ENCODE results near the gene TRIP4.

Gene TRIP4

DNA sequence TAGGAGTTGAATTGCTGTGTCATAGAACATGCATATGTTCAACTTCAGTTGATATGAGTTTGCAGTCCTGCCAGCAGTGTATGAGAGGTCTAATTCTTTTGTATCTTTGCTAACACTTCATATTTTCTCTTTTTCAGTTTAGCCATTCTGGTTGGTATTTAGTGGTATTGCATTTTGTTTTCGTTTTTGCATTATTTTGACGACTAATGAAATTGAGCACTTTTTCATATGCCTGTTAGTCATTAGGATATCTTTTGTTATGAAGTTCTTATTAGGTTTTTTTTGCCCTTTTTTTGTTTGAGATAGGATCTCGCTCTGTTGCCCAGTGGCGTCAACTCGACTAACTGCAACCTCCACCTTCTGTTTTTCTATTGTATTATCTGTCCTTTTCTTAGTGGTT lies 9.2 kb downstream of the TRIP4 start:
- no peak for TF ChIP-seq CTCF (IDR thresholded peaks at IDR 0.05; ENCODE audit: unreplicated experiment in 3 of 3)

DNA sequence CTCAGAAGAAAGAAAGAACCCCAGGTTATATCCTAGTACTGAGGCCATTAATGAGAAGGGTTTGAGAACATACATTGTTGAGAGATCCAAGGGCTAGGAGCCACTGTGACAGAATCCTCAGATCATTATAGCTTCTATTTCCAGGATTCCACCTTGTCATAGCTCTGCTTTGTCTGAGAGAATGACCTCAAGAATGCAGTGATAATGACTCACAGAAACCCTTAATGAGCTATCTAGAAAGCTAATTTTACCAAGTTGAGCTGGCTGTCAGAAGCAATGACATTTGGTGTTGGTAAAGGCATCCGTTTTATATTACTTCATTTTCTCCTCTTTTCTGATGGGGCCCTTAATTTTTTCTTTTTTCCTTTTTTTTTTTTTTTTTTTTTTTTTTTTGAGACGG lies 10.9 kb downstream of the TRIP4 start:
- no peak overlapping the region for H3K27ac Mint-ChIP-seq
- TF ChIP-seq CTCF (IDR thresholded peaks at IDR 0.05; ENCODE audit: unreplicated experiment in 3 of 3) = no peak

More for the DNA sequence above, 9.2 kb downstream of the TRIP4 start:
- H3K36me3 Mint-ChIP-seq (ENCODE audit: low read depth) = peaks cover 57% of the 10 kb centered on the region
- H3K27me3 Mint-ChIP-seq (ENCODE audit: low read depth) = no peaks in the 10 kb centered on the region
- H3K4me3 Mint-ChIP-seq = no peak overlapping the region
- H3K27ac Mint-ChIP-seq = no peak overlapping the region
- H3K4me1 Mint-ChIP-seq = no peaks in the 10 kb centered on the region
- H3K9me3 Mint-ChIP-seq = no peaks in the 10 kb centered on the region

GRCh38 chr15:64400583-64400982 lies 12.9 kb downstream of the TRIP4 start:
- Mint-ChIP-seq H3K36me3 (ENCODE audit: low read depth) (peaks cover 52% of the 10 kb centered on the region), H3K27me3 (ENCODE audit: low read depth) (no peaks in the 10 kb centered on the region), H3K4me1 (no peaks in the 10 kb centered on the region), H3K27ac (no peak overlapping the region), H3K4me3 (no peak overlapping the region), H3K9me3 (no peaks in the 10 kb centered on the region)
- TF ChIP-seq CTCF (IDR thresholded peaks at IDR 0.05; ENCODE audit: unreplicated experiment in 3 of 3) = no peak

More for the DNA sequence above, 10.9 kb downstream of the TRIP4 start:
- Mint-ChIP-seq H3K27me3 (ENCODE audit: low read depth) (no peaks in the 10 kb centered on the region), H3K9me3 (no peaks in the 10 kb centered on the region), H3K36me3 (ENCODE audit: low read depth) (peaks cover 61% of the 10 kb centered on the region), H3K4me1 (no peaks in the 10 kb centered on the region), H3K4me3 (no peak overlapping the region)

DNA sequence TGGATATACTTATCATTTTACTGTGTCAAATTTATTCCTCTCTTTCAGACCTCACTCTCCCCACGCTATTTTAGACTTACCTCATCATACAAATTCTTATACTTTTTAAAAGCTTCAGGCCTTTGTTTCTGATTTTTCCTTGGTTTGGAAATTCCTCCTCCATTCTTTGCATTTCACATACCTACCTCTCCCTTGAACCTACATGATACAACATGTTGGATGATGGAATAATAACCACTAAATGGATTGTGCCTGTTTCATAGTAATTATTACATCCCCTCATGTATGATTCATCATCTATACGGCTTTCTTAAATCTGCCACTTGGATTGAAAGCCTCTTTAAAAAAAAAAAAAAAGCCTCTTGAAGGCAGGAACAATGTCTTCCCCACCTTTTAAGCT lies 24.6 kb downstream of the TRIP4 start:
- Mint-ChIP-seq H3K9me3 (no peaks in the 10 kb centered on the region), H3K4me1 (no peaks in the 10 kb centered on the region), H3K4me3 (no peak overlapping the region), H3K36me3 (ENCODE audit: low read depth) (peaks cover 77% of the 10 kb centered on the region), H3K27me3 (ENCODE audit: low read depth) (no peaks in the 10 kb centered on the region), H3K27ac (no peak overlapping the region)
- no peak for TF ChIP-seq CTCF (IDR thresholded peaks at IDR 0.05; ENCODE audit: unreplicated experiment in 3 of 3)

DNA sequence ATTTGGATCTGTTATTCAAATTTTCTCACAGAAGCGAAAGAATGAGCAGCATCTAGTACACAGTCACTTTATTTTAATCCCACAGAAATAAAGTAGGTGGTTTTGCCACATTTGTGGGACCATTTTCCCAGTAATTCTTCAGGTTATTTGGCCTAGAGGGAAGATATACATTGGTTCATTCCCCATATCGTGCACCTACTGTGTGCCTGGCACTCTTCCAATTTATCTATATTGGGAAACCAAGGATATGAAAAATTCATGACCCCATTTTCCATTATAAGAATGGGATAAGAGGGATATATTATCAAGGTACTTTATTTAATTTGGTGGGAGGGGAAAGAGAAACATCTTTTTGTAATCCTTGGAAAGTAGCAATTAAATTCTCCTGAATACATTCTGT lies 35.1 kb downstream of the TRIP4 start:
- Mint-ChIP-seq H3K4me3 (no peak overlapping the region), H3K9me3 (no peaks in the 10 kb centered on the region), H3K27me3 (ENCODE audit: low read depth) (no peaks in the 10 kb centered on the region), H3K27ac (no peak overlapping the region), H3K4me1 (peaks cover 5% of the 10 kb centered on the region), H3K36me3 (ENCODE audit: low read depth) (peaks cover 50% of the 10 kb centered on the region)
- TF ChIP-seq CTCF (IDR thresholded peaks at IDR 0.05; ENCODE audit: unreplicated experiment in 3 of 3) = no peak

DNA sequence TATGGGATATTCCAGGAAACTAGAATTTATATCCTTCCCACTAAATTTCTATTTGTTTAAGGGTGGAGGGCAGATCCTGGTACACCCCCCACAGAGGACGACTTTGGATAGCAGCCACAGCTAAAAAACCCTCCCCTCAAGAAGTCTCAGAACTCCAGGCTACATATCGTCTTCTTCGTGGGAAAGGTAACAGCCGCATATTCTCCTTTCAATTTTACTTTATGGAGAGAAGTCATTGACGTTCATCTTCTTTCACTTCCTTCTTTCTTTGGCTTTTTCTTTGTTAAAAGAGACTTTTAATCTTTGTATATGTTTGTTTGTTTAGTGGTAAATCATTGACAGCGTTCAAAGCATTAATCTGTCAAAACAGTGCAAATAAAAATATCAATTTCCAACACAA lies 36.3 kb downstream of the TRIP4 start:
- H3K4me1 Mint-ChIP-seq = peaks cover 5% of the 10 kb centered on the region
- H3K36me3 Mint-ChIP-seq (ENCODE audit: low read depth) = peaks cover 44% of the 10 kb centered on the region
- no peak for TF ChIP-seq CTCF (IDR thresholded peaks at IDR 0.05; ENCODE audit: unreplicated experiment in 3 of 3)
- H3K27ac Mint-ChIP-seq = peak overlapping the region in 1 of 3 experiments; percentile 18
- no peaks in the 10 kb centered on the region for H3K9me3 Mint-ChIP-seq
- H3K4me3 Mint-ChIP-seq = no peak overlapping the region
- no peaks in the 10 kb centered on the region for H3K27me3 Mint-ChIP-seq (ENCODE audit: low read depth)

Data from nephron (organoid).